Brain microvascular endothelial cell (primary cell): ENCODE measurements around the gene WDR93.

Experiments
- DNase-seq: peaks from one replicate; pipeline ENCODE4 v3.0.0-alpha.2; 2020
- H3K27ac ChIP-seq: fragments of 250-450 bp; sonication (Bioruptor Pico); 2 replicates; pipeline ENCODE4 v1.5.1; 2020; ENCODE audit warnings: mild to moderate bottlenecking, moderate library complexity
- H3K27me3 ChIP-seq: fragments of 250-450 bp; sonication (Bioruptor Pico); replicated peaks from 2 replicates; pipeline ENCODE4 v1.5.1; 2020; ENCODE audit warnings: mild to moderate bottlenecking
- H3K36me3 ChIP-seq: fragments of 250-450 bp; sonication (Bioruptor Pico); replicated peaks from 2 replicates; pipeline ENCODE4 v1.5.1; 2020; ENCODE audit warnings: mild to moderate bottlenecking
- H3K4me3 ChIP-seq: 2 replicates; pipeline ENCODE4 v1.5.1; 2011; ENCODE audit warnings: low read depth, mild to moderate bottlenecking, control low read depth, low read length, moderate library complexity
- in situ Hi-C: cut with HindIII; loops from 2 replicates; pipeline ENCODE4 v1.10.0; 2017; ENCODE audit warnings: low sequenced_read_pairs, low pct_ligation_motif_present
- TF ChIP-seq, protein P1 (sequence below): IDR thresholded peaks from 2 replicates; pipeline ENCODE4 v1.5.1; 2011; ENCODE audit warnings: low read depth, mild to moderate bottlenecking, moderate library complexity, low read length, control low read depth, inconsistent platforms; ENCODE audit errors: missing control alignments

WDR93 gene

DNA sequence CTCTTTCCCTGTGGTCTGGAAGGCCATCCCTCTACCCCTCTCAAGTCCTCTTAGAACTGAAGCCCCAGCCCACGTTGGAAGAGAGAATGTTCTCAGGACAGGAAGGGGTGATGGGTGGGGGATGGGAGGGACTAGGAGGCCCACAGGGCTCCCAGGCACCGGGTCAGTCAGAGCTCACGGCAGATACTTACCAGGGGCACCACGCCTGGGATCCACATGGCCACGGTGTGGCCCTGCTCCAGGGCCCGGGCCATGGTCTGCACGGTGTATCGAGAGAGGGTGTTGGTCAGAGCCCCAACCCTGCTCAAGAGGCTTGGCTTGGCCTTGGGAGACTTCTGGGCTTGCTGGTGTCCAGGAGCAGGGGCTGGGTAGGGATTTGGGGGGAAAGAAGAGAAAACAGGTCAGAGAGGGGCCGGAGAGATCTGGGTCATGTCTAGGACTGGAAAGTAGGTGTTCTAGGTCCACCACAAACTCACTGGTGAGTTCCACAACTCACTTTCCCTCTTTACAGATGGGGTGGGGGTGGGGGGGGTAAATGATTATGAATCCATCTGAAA lies 21.2 kb upstream of the WDR93 start:
- in situ Hi-C loops: no loop called here

DNA sequence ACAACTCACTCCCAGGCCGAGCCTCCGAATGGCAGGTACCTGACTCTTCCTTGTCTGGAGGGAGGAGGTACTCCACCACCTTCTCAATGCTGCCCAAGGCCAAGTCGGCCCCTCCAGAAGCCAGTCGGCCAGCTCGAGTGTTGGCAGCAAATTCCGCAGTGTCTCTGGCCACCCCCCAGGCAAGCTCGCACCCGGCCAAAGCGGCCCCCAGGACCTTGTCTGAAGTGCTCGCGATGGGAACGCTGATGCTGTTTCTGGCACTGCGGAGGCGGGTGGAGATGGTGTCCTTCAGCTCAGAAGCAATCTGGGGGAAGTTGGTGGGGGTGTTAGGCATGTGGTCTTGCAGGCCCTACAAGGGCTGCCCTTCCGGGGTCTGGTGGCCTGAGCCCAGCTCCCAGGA lies 20.7 kb upstream of the WDR93 start:
- H3K36me3 ChIP-seq: no peaks in the 10 kb centered on the region
- DNase-seq: no peak
- no peak overlapping the region for H3K27ac ChIP-seq
- H3K27me3 ChIP-seq: no peaks in the 10 kb centered on the region
- TF ChIP-seq, protein P1, sequence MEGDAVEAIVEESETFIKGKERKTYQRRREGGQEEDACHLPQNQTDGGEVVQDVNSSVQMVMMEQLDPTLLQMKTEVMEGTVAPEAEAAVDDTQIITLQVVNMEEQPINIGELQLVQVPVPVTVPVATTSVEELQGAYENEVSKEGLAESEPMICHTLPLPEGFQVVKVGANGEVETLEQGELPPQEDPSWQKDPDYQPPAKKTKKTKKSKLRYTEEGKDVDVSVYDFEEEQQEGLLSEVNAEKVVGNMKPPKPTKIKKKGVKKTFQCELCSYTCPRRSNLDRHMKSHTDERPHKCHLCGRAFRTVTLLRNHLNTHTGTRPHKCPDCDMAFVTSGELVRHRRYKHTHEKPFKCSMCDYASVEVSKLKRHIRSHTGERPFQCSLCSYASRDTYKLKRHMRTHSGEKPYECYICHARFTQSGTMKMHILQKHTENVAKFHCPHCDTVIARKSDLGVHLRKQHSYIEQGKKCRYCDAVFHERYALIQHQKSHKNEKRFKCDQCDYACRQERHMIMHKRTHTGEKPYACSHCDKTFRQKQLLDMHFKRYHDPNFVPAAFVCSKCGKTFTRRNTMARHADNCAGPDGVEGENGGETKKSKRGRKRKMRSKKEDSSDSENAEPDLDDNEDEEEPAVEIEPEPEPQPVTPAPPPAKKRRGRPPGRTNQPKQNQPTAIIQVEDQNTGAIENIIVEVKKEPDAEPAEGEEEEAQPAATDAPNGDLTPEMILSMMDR: no peak
- H3K4me3 ChIP-seq: no peak overlapping the region
- in situ Hi-C loops: no loop called here

More for the DNA sequence above, 21.2 kb upstream of the WDR93 start:
- TF ChIP-seq, protein P1: no peak
- DNase-seq: no peak
- H3K36me3 ChIP-seq: no peaks in the 10 kb centered on the region
- H3K4me3 ChIP-seq: no peak overlapping the region
- no peak overlapping the region for H3K27ac ChIP-seq
- no peaks in the 10 kb centered on the region for H3K27me3 ChIP-seq

DNA sequence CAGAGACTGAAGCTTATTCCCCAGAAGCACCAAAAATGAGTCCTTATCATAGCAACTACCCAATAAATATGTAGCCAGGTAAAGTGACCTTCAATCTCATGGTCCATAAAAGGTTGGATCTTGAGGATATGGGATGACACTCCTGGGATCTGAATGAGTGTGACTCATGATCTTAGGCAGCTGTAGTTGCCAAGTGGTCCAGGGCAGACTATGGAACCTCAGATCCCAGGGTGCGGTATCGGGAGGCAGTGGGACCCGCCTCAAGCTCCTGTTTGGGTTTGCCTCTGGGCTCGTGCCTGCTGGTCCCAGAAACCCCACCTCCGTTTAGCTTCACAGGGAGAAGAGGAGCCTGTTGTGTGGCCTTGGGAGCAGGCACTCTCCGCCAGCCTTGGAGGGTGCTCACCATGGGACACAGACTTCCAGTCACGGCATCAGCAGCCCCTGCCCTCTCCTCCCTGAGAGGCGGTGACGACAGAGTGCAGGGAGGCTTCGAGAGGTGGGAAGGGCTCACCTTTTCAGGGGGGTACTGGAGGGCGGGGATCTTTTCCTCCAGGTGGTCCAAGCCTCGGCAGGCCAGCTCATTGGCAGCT lies 19.5 kb upstream of the WDR93 start:
- DNase-seq: no peak
- Histone ChIP-seq H3K27me3 (no peaks in the 10 kb centered on the region), H3K4me3 (no peak overlapping the region), H3K27ac (no peak overlapping the region), H3K36me3 (no peaks in the 10 kb centered on the region)
- in situ Hi-C loops: no loop called here
- TF ChIP-seq, protein P1: no peak

DNA sequence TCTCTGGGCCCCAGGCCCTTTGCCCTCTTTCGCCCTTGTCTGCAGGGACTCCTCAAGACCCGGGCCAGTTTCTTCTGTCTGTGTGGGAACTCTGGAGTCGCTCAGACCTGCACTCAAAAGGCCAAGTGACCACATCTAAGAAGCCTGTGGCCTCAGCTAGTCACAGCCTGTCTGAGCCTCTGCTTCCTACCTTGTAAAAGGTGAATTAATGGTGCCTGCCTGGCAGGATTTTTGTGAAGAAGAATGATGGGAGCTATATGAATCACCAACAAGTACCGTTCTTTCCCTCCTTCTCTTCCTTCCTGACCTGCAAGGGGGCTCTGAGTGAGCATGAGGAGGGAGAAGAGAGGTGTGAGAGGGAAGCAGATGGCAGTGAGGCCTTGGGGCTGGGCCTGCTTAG lies 18.9 kb upstream of the WDR93 start:
- in situ Hi-C loops: no loop called here
- DNase-seq: no peak
- H3K27me3 ChIP-seq: no peaks in the 10 kb centered on the region
- H3K36me3 ChIP-seq: no peaks in the 10 kb centered on the region
- H3K4me3 ChIP-seq: no peak overlapping the region
- TF ChIP-seq, protein P1: no peak
- H3K27ac ChIP-seq: no peak overlapping the region

DNA sequence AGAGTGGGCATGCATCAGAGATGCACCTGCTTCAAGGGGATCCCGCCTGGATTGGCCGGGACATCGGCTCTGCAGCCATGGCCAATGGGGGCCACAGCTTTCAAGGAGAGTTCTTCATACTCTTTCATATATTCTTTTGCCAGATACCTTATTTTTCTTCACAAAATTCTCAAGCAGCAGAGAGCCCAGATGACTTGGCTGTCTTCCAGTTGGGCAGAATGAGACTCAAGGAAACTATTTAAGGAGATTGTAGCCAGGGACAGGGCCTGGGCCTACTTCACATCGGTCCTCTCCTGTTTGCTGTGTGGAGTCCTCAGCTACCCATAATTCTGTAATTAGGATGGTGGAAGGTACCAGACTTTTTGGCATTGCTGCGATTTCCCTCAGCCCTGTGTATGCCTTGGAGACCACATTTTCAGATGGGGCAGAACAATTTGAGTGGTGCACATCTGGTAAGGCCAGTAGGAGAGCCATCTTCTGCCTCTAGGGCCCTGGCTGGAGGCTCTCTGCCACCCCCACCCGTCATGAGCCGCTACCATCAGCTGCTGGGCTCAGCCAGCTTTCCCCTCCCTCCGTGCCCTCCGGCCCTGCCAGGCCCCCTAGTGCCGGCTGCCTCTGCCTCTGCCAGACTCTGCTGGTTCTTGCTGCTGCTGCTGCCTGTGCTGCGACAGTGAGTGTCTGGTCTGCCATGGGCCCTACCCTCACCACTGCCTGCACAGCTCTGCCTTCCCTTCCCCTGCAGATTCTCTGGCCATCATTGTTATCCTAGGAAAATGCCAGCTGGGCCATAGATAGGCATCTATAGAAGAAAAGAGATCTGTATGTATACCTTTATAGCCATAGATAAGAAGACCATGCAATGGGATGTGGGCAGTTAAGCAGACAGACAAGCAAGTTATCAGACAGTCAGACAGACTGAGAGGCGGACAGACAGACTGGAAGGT lies 18.1 kb upstream of the WDR93 start:
- Histone ChIP-seq H3K36me3 (no peaks in the 10 kb centered on the region), H3K27ac (no peak overlapping the region), H3K27me3 (no peaks in the 10 kb centered on the region), H3K4me3 (no peak overlapping the region)
- no peak for DNase-seq
- TF ChIP-seq, protein P1: no peak
- in situ Hi-C loops: no loop called here
